Stimulated activated CD4-positive, alpha-beta T cell treated with anti-CD3 and anti-CD28 coated beads, Interleukin-1b, Interleukin-23, amount 100 ng/mL, for 24 hours (primary cell): ENCODE data around the gene EGFR.

ENCODE experiments used
- DNase-seq, 4 experiments: peaks; one replicate each; pipeline ENCODE4 v3.0.0-alpha.2; 2020; ENCODE audit warnings: low read depth in 4 of 4, low spot score in 1 of 4

The EGFR gene

DNA sequence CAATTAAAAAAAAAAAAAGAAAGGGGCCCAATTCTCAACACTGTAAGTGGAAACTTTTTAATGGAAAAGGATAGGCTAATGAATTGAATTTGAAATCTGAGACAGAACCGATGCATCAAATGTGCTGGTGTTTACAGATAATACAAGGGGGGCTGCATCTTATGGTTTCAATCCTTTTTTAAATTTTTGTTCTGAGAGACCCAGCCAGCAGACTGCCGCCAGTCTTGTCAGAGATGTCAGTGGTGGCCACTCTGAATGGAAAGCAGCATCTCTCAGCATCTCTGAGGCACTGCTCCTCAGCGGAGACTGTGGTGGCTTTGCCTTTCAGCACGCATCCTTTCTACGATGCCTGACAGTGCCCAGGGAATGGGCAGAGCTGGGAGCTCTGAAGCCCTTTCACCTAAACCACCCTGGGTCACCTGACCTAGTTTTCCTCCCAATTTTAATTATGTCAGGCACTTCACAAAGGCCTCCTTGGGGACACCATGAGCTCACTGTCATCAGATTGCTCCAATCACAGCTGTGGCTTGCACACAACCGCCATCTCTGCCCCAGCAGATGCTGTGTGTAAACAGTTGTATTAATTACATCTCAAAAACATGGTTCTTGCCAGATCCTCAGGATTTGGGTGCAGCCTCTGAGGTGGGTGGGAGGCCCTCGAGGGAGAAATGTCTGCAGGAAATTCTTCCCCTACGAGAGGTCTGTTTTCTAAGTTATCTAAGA, 81.2 kb downstream of the EGFR start:
- DNase-seq = no peak

DNA sequence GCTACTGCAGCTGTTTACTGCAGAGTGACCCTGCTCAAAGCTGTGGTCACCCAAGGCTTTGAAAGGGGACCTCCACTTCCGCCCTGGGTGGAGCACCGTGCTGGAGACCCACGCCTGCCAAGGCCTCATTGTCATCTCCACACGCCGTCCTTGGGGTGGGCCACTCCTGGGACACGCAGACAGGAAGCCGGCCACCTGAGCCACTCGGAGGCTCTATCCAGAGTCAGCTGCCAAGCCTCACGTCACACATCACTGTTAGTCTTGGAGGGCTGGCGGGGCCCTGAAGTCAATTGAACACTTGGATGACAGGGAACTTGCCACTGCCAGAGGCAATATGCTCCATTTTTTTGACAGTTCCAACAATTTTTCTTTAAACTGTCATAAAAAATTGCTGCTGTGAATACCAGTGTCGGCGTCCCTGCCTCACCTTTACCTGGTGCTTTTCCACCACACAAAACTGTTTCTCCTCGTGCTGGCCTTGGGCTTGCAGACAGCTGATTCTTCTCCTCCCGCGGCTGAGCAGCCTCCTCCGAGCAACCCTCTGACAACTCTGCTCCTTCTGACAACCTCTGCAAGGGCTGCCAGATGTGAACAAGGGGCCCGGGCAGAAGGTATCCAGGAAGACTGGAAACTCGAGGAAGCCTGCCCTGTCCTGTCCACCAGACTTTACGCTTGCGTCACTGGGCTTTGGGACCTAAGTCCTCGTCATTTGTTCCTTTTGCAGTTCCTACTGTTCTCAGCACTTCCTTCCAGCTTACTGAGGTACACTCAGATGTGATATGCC, 81.9 kb downstream of the EGFR start:
- no peak for DNase-seq

DNA sequence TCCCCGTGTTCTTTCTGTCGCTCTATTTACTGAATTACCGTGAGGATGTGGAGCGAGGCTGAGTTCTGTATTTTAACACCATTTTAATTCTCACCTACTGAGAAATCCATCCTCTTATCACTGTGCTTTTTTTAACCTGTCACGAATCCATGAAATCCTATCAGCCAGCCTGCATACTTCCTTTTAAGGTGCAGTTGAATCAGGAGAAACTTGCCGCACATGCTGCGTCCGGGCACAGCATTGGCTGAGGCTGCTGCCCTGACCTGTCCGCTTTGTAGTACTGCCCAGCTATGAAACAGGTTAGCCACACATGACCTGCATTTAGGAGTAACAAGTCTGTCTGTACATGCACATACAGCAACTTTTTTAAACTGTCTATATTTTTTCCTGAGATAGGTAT, 82.5 kb downstream of the EGFR start:
- DNase-seq = no peak

DNA sequence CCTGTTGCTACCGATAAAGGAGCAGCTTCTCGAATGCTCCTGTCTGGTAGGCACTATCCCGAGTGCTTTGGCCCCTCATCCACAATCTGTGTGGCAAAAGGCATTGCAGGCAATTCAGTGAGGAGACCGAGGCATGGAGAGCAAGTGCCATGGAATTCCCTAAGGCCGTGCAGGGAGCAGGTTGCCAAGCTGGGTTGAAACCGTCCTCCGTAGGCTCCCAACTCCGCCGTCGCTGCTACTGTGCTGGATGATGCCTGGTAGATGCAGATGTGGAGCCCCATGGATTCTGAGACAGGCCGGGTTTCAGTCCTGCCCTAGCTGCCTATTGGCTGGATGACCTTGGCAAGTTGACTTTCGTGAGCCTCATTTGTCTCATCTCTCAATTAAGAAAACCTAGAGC, 85.3 kb downstream of the EGFR start:
- no peak for DNase-seq

DNA sequence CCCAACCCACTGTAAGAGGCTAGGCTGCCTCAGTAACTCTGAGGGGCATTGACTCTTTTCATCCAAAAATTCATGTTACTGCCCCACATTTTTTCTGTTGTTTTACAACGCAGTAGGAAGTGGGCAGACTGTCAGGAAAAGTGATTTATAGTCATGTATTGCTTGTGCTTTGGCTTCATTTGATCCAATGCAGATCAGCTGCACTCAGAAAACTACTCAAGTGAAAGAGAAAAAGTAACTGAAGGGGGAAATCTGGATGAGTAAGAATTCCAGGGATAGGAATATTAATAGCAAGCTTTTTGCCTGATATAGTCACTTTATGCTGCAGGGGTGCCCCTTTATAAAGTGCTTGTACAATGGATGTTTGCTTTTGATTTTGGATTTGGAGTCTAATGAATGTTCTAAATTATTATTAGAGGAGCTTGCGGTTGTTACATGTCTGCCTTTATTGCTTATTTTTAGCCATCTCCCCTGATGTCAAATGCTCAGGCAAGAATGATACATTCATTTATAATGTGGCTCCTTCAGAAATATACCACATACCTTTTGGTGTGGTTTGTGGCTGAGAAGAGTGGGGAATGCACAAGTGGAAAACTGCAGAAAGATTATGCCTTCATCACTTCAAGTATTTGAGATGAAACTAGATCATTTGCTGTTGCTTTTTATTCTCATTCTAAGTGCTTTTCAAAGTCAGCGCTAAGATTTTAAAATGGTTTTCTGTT, 86.1 kb downstream of the EGFR start:
- no peak for DNase-seq

DNA sequence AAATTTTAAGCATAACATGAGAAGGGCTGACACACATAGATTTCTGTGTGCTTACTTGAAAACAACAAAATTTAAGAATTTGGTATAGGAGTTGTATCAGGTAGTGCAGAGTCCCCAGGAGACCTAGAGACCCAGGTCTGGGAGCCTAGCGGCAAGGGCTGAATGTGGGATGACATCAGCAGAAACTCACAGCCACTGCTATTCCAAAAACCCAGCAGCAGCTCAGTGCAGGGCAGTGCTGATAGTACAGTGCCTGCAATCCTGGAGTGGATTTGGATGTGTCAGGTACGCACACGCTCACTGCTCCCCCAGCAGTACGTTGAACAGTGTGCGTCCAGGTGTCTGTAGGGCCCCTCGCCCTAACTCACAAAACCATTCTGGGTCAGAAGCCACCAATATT, 87.1 kb downstream of the EGFR start:
- DNase-seq = no peak

DNA sequence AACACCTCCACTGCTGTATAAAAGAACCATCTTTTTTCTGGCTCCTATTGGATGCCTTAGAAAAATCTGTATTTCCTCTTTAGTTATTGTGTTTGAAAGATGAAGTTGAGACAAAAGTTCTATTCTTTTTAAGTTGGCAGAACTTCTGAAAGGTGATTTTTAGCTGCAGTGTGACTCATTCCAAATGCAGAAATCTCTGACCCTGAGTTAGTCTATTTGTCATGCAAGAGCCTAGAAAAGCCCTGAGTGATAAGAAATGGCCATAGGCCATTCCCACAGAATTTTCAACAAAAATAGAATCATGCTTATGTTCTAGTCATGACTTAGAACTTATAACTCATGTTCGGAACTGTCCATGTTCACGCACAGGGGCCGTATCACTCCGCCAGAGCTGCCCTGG, 89.1 kb downstream of the EGFR start:
- no peak for DNase-seq

DNA sequence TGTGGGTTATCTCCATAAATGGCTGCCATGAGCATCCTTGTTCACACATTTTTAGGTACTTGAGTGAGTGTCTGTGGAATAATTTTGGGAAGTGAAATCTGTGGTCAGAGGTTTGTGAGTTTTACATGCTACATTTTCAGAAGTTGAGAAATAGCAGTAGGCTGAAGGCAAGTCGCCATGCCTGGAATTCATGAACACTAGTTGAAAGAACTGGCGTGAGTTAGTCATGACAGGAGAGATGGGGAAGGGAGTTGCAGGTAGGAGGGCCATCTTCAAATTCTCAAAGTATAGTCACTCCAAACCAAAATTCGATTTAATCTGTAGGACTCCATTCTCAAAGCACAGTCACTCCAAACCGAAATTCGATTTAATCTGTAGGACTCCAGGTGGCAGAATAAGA, 89.6 kb downstream of the EGFR start:
- DNase-seq = no peak

DNA sequence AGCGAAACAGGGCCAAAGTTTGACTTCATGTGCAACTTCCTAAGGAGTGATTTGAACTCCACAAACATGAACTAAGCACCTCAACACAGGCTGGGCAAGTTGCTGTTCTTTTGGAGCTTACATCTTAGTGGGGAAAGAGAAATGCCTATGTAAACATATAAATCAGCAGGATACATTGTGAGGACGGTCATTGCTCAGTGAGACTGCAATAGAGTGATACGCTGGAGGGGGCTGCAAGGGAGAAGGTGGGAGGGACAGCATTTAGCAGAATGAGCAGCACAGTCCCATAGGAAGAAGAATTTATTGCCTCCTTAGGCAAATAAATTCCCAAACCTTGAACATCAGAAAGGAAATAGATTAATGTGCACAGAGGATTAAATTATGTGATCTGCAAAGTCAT, 90.0 kb downstream of the EGFR start:
- no peak for DNase-seq

DNA sequence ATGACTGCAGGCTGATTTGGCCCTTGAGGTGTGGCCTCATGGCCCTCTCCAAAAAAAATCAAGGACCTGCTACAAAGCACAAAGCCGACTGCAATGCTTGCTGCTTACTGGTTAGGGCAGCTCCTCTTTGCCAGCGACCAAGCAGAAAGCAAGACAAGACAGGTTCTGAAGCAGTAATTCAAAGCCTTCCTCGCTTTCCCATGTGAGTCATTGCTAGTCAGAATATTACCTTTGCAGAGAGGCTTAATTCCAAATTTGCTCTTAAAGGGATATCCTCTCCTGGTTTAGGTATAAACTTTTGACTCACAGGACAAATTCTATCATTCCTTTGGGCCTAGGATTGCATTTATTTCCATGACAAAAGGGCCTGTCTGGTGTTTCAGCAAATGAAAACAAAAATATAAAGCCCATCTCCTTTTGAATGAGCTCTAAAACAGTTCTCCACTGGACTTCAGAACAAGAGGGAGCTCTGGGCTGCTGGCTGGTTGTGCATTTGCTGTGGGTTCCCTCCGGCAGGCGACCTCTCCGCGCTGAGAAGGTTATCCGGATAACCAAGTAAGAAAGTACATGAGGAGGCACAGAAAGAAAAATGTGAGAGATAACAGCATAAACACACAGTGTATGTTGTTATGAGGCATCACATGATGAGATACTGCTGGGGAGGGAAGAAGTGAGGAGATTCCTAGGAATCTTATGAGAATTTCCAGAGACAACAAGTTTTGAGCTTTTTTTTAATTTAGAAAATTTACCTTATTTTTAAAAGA, 90.8 kb downstream of the EGFR start:
- no peak for DNase-seq

DNA sequence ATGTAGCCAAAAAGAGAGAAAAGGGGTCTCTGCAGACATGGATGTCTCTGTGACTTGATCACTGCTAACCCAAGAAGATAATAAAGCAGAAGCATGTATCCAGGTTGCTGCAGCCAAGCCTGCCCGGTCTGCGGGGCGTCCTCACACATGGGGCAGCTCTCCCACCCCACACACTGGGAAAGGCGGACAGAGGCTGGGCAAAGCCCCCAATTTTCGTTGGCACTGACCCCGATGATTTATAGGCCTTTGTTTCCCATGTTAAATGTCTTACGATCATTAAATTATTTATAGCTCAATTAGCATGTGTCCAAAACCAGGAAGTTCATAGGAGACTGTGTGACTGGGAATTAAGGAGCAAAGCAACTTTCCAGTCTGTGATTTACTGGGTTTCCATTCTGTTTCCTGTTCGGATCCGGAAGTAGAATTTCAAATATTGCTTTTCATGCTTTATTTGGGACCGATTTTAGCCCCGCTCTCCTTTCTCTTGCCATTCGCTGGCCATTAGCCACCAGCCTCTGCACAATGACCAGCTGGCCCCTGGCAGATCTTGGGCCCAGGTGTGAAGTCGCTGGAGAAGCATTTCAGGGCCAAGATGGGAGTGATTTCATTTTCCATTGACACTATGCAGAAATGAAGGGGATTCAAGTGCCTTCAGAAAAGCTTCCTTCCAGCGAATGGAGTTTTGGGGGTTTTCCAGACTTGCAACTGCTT, 91.6 kb downstream of the EGFR start:
- no peak for DNase-seq

DNA sequence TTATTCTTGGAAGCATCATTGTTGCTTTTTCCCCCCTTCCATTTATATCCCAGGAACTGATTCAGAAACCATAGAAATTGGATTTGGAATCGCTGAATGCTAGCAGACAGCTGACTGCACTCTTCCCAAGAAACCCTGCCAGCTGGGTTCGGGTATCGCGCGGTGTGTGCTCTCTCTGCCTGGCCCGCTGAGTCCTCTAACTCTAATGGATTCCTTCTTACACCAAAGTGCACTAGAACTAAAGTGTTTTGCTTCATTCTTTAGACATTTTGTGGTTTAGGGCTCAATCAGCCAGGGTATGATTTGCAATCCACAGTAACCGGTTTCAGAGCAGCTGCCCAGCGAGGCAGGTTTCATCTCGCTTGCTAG, 92.2 kb downstream of the EGFR start:
- DNase-seq = no peak

DNA sequence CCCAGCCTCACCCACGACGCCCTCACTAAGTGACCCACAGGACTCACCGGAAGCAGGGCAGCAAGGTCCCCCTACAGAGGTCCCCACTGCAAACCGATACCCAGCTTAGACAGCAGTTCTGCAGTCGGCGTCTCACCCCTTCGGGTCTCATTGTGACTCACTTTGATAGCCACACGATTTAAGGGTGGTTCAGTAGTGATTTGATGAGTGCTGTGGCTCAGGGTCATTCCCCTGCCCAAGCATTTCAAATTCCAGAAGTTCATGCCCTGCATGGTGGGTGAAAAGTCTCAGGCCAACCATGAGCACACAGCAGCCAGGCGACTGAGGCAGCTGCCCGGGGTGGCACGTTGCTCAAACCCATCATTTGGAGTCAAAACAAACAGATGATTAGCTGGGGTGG, 93.2 kb downstream of the EGFR start:
- no peak for DNase-seq

DNA sequence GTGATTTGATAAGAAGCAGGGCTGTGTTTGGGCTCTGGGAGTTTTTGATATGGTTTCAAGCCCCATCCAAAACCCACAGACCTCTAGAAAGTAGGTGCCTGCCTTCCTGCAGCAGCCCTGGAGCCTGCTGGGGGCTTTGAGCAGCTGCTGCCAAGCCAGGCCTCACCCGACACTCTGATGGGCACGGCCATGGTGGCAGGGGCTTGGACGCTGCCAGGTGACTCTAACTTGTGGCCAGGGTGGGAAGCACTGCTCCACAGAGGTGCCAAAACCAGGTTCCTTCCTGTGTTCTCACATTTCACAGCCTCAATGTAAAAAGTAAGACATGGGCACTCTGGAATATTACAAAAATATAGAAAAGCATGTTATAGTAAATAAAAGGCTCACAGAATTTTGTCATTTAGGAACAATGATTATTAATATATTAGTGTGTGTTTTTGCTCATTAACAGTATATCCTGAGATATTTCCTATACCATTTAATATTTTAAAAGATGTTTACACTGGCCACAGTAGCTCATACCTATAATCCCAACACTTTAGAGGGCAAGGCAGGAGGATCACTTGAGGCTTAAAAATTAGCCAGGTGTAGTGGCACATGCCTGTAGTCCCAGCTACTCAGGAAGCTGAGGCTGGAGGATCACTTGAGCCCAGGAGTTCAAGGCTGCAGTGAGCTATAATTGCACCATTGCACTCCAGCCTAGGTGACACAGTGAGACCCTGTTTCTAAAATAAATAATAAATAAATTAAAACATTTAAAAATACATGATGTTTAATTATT, 95.1 kb downstream of the EGFR start:
- DNase-seq = no peak

DNA sequence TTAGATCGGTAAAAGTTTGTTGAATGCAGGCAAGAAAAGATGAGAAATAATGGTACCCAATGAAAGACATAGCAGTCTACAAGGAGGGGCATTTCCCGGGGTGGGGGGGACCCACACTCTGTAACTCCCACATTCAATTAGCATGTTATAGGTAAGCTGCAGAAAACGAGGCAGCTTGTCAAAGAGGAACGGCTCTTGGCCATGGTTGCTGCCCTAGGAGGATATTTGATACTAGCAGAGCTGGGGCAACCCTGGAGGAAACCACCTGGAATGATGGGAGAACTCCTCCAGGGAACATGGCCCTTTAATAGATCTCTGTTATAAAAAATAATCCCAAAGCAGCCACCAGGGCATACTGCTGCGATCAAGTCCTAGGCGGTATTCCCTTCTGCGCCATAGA, 98.5 kb downstream of the EGFR start:
- no peak for DNase-seq

DNA sequence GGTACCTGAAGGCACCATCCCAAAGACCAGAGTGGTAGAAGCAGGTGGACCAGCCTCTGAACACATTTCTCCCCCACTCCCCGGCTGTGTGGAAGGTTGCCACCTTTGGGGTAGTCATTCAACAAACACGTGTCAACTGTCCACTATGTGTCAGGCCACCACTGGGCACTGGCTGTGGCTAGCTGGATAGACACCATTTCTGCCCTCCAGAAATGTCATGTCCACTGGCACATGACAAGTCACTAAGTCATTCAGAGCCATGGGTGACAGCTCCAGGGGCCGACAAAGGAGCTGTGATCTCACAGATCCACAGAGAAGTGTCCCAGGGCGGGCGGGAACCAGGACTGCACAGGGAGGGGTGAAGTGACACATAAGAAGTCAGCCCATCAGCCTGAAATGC, 99.6 kb downstream of the EGFR start:
- no peak for DNase-seq

DNA sequence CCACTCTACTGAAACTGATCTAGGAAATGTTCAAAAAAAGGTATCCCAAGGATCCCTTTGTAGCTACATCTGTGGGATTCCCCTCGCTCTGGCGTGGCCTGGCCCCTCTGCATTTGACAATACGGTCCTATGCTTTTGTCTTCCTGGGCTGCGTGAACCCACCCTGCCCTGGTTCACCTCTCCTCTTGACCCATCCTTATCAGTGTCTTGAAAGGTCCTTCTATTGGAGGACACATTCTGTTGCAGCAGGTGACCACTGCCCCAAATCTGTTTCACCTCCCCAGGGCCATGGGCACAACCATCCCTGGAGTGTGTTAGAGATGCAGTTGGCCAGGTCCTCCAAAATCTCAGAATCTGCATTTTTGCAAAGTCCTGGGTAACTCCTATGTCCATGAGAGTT, 100.8 kb downstream of the EGFR start:
- no peak for DNase-seq

DNA sequence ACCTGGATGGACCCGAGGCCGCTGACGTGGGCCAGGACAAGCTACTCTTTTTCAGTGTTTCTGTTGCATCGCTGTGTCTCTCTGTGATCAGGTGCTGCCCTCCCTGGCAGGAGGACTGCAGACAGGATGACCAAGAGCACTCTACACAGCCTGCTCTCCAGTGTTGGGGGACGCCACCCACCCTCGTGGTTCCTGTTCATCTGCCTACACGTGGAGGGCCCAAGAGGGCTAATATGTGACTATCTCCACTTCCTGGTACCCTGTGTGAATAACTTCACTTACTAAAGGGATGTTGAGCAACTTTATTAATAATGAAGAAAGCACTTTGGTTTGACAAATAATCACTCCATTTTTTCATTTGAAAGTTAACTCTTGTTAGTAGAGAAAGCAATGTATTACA, 101.3 kb downstream of the EGFR start:
- DNase-seq = no peak

DNA sequence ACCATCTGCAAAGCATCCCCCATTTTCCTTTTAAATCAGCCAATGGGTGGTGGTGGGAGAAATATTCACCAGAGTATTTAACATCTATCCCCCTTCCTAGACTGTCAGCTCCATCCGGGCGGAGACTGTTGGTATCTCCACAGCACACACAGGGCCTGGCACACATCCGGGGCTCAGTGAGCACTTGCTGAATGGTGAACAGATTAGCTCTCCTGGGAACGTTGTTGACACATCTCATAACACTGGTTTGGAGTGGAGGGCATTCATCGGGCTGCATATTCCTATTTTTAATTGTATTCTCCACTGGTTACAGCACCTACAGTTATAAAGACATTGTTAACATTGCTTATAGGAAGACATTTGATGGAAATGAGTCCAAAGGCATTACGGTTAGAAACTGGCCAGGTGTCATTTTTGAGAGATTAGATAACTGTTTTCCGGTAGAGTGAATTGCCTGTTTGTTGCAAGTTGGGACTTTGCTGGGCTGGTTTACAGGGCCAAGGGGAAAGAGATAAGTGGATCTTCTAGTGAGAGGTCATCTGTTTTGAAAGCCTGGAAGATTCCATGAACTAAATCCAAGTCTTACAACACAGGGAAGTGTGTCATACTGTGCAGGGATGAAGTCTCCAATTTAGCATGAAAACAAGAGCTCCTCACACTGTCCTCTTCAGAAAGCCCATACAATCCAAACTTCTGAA, 101.8 kb downstream of the EGFR start:
- DNase-seq = no peak

DNA sequence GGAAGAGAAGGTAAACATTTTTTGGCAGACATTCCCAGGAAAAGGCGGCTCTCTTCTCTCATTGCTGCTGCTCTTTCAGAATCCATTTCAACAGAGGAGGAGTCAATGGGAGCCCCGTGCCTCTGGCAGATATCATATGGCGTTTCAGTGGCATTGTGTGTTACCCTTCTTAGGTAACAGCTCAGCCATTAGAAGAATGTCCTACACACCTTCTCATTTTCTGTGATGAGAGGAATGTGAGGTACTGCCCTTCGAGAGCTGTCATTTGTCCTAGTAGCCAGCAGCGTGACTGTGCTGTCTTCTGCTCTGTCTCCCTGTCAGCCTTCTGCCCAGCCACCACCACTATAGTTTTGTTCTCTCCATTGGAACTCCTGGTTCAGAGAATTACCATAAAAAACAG, 102.4 kb downstream of the EGFR start:
- DNase-seq = no peak
